ENCODE measurements around the gene ZNF778. TPM values are rescaled to one million over a fixed set of nuclear protein-coding genes. Genes with fewer than 3 reads are reported as not detected.

Gene ZNF778
- polyA plus RNA-seq, 1 of the 3 experiments (the other 2 are of a cell fraction) = 10.8 TPM

- no peak for TF ChIP-seq MAX (IDR thresholded peaks at IDR 0.05; ENCODE audit: low read depth)
- no peak for TF ChIP-seq REST (IDR thresholded peaks at IDR 0.05; ENCODE audit: low read depth, low read length)
- no peak for TF ChIP-seq POLR2AphosphoS5 (IDR thresholded peaks at IDR 0.05; ENCODE audit: low read depth, low read length)
- no peak for TF ChIP-seq FOXM1 (IDR thresholded peaks at IDR 0.05; ENCODE audit: low read depth)
- TF ChIP-seq MXI1 (IDR thresholded peaks at IDR 0.05; ENCODE audit: low read depth, low read length) = no peak
- no peak for TF ChIP-seq TEAD4 (IDR thresholded peaks at IDR 0.05; ENCODE audit: borderline replicate concordance, insufficient read depth)
- no peak for TF ChIP-seq SIN3A (IDR thresholded peaks at IDR 0.05; ENCODE audit: borderline replicate concordance, low read depth, low read length)
Measured at GRCh38 chr16:89189358-89190025, 28.0 kb upstream of the ZNF778 start (continued).

GRCh38 chr16:89190150-89190958 is 27.1 kb upstream of the ZNF778 start:
- TF ChIP-seq SMC3 (IDR thresholded peaks at IDR 0.05; ENCODE audit: low read depth, low read length) = no peak
- peaks cover 10% of the 10 kb centered on the region; the same call in 1 of the 2 replicates for H4K20me1 ChIP-seq (ENCODE audit: insufficient read depth)
- no peak overlapping the region for H2AFZ ChIP-seq (ENCODE audit: low read depth)
- H3K27ac ChIP-seq (ENCODE audit: low read depth in 2 of 2, low read length in 1 of 2) = no peak overlapping the region
- no peaks in the 10 kb centered on the region for H3K36me3 ChIP-seq (replicated peaks in 1 of 2; ENCODE audit: control insufficient read depth in 1 of 2, insufficient read depth in 2 of 2, low read length in 1 of 2)
- 32% methylated on average over 11 of the region's 28 CpGs for WGBS (ENCODE audit: low lambda C conversion rate)
- peak; percentile 16 for DNase-seq
- H3F3A ChIP-seq (replicated peaks; ENCODE audit: insufficient read depth) = peaks cover 23% of the 10 kb centered on the region
- H3K79me2 ChIP-seq (ENCODE audit: insufficient read depth) = no peaks in the 10 kb centered on the region
- no peak overlapping the region for H3K4me3 ChIP-seq (ENCODE audit: low read depth in 2 of 2, low read length in 1 of 2)
- CTCF ChIA-PET = no interaction called here
- no peaks in the 10 kb centered on the region for H3K9me3 ChIP-seq
- no peak overlapping the region for H3K9ac ChIP-seq
- POLR2A ChIA-PET = no interaction called here
- H3K27me3 ChIP-seq (ENCODE audit: insufficient read depth) = peaks cover 8% of the 10 kb centered on the region; the same call in 1 of the 2 replicates
- no peaks in the 10 kb centered on the region for H3K9me2 ChIP-seq
- H3K4me1 ChIP-seq (ENCODE audit: control insufficient read depth in 1 of 2, insufficient read depth in 2 of 2, low read depth in 1 of 2, low read length in 1 of 2) = peaks cover 0 to 15% of the 10 kb centered on the region in 2 experiments; a peak in 1 of 4 replicates
- H3K4me2 ChIP-seq = no peak overlapping the region
